ENCODE measurements around the gene DHX29. TPM values are rescaled to one million over a fixed set of nuclear protein-coding genes. Genes with fewer than 3 reads are reported as not detected.

The DHX29 gene
- polyA plus RNA-seq, 1 donor (not counting 4 experiments of a cell fraction or from before 2014, with no cell fraction given), result 18.8 TPM

DNA sequence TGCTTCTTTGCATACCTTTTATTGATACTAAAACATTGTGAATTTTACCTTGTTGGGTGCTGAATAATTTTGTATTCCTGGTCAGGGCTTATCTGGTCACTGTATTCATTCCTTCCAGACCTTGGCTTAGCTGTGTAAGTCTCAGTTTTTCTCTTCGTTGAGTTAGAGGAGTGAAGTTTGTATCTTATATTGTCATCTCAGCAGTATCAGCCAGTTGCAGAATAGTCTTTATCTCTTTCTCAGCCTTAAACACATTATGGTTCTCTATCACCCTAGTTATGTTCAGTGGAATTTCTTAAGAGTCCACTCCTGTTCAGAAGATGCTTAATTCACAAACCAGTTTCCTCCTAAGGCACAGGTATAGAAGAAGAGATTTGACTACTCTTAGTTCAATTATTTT lies 25.5 kb upstream of the DHX29 start:
- DNase-seq (ENCODE audit: low read depth, low spot score), result no peak
- H3K4me2 ChIP-seq (ENCODE audit: control insufficient read depth, extremely low read depth, insufficient read depth, low read depth, low read length), result no peak overlapping the region
- no peak overlapping the region for H2AFZ ChIP-seq (ENCODE audit: control insufficient read depth, low read length)
- no peaks in the 10 kb centered on the region for H3K4me1 ChIP-seq (ENCODE audit: control insufficient read depth, extremely low read depth, insufficient read depth, low read length)
- H4K20me1 ChIP-seq (ENCODE audit: control insufficient read depth, extremely low read depth, insufficient read depth, low read length), result no peaks in the 10 kb centered on the region
- H3K36me3 ChIP-seq (ENCODE audit: control insufficient read depth in 2 of 2, extremely low read depth in 1 of 2, insufficient read depth in 2 of 2, low read length in 2 of 2), result peaks cover 7 to 18% of the 10 kb centered on the region in 2 experiments
- H3K27me3 ChIP-seq (ENCODE audit: control insufficient read depth, extremely low read depth, insufficient read depth, low read length), result no peaks in the 10 kb centered on the region
- TF ChIP-seq, protein P1, sequence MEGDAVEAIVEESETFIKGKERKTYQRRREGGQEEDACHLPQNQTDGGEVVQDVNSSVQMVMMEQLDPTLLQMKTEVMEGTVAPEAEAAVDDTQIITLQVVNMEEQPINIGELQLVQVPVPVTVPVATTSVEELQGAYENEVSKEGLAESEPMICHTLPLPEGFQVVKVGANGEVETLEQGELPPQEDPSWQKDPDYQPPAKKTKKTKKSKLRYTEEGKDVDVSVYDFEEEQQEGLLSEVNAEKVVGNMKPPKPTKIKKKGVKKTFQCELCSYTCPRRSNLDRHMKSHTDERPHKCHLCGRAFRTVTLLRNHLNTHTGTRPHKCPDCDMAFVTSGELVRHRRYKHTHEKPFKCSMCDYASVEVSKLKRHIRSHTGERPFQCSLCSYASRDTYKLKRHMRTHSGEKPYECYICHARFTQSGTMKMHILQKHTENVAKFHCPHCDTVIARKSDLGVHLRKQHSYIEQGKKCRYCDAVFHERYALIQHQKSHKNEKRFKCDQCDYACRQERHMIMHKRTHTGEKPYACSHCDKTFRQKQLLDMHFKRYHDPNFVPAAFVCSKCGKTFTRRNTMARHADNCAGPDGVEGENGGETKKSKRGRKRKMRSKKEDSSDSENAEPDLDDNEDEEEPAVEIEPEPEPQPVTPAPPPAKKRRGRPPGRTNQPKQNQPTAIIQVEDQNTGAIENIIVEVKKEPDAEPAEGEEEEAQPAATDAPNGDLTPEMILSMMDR (optimal IDR thresholded peaks at IDR 0.05 in 1 of 3, IDR thresholded peaks at IDR 0.05 in 1 of 3, conservative IDR thresholded peaks at IDR 0.05 in 1 of 3; ENCODE audit: extremely low read depth in 1 of 3, insufficient read depth in 2 of 3, low read length in 3 of 3), result no peak
- no peak for TF ChIP-seq EZH2 (IDR thresholded peaks at IDR 0.05; ENCODE audit: low read length)
- no peaks in the 10 kb centered on the region for H3K9me3 ChIP-seq (ENCODE audit: control insufficient read depth, low read depth, low read length)
- H3K9me1 ChIP-seq (ENCODE audit: control insufficient read depth, extremely low read depth, insufficient read depth, low read length), result no peaks in the 10 kb centered on the region
- no peak overlapping the region for H3K4me3 ChIP-seq (ENCODE audit: control insufficient read depth in 2 of 3, extremely low read depth in 1 of 3, insufficient read depth in 2 of 3, low read depth in 1 of 3, low read length in 3 of 3)
- H3K27ac ChIP-seq (ENCODE audit: control insufficient read depth, insufficient read depth, low read length), result no peak overlapping the region
- peaks cover 35% of the 10 kb centered on the region for H3K79me2 ChIP-seq (ENCODE audit: control insufficient read depth, insufficient read depth, low read length)
- no peak overlapping the region for H3K9ac ChIP-seq (ENCODE audit: control insufficient read depth, extremely low read depth, insufficient read depth, low read length)
- no peak for FAIRE-seq
- dilution Hi-C loops (cut with MboI; ENCODE audit: extremely low pct_ligation_motif_present, low sequenced_read_pairs), result no loop called here

DNA sequence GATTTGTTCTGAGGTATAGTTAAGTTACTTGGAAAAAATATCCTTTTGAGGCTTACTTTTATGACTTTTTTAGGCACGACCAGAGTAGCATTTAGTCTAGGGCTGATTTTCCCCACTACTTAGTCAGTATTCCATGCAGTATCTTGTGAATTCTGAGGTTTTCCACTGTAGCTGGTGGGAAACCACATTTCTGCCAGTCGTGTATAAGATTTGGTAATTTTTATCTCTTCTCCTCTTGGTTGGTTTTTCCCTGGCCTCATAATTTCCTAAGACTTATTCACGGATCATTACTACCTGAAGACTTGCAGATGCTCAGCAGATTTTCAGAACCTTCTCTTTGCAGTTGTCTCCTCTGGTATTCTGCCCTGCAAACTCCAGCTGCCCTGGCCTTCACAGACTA lies 23.8 kb upstream of the DHX29 start:
- TF ChIP-seq, protein P1 (optimal IDR thresholded peaks at IDR 0.05 in 1 of 3, IDR thresholded peaks at IDR 0.05 in 1 of 3, conservative IDR thresholded peaks at IDR 0.05 in 1 of 3; ENCODE audit: extremely low read depth in 1 of 3, insufficient read depth in 2 of 3, low read length in 3 of 3), result no peak
- TF ChIP-seq EZH2 (IDR thresholded peaks at IDR 0.05; ENCODE audit: low read length), result no peak
- dilution Hi-C loops (cut with MboI; ENCODE audit: extremely low pct_ligation_motif_present, low sequenced_read_pairs), result no loop called here

More for the DNA sequence above, 23.8 kb upstream of the DHX29 start:
- FAIRE-seq, result no peak
- H3K27me3 ChIP-seq (ENCODE audit: control insufficient read depth, extremely low read depth, insufficient read depth, low read length), result no peaks in the 10 kb centered on the region
- no peak overlapping the region for H2AFZ ChIP-seq (ENCODE audit: control insufficient read depth, low read length)
- peaks cover 8 to 13% of the 10 kb centered on the region in 2 experiments for H3K36me3 ChIP-seq (ENCODE audit: control insufficient read depth in 2 of 2, extremely low read depth in 1 of 2, insufficient read depth in 2 of 2, low read length in 2 of 2)
- no peaks in the 10 kb centered on the region for H3K4me1 ChIP-seq (ENCODE audit: control insufficient read depth, extremely low read depth, insufficient read depth, low read length)
- H3K4me2 ChIP-seq (ENCODE audit: control insufficient read depth, extremely low read depth, insufficient read depth, low read depth, low read length), result no peak overlapping the region
- H3K27ac ChIP-seq (ENCODE audit: control insufficient read depth, insufficient read depth, low read length), result no peak overlapping the region
- H4K20me1 ChIP-seq (ENCODE audit: control insufficient read depth, extremely low read depth, insufficient read depth, low read length), result no peaks in the 10 kb centered on the region
- no peak for DNase-seq (ENCODE audit: low read depth, low spot score)
- H3K9ac ChIP-seq (ENCODE audit: control insufficient read depth, extremely low read depth, insufficient read depth, low read length), result no peak overlapping the region
- no peak overlapping the region for H3K4me3 ChIP-seq (ENCODE audit: control insufficient read depth in 2 of 3, extremely low read depth in 1 of 3, insufficient read depth in 2 of 3, low read depth in 1 of 3, low read length in 3 of 3)
- peaks cover 28% of the 10 kb centered on the region for H3K79me2 ChIP-seq (ENCODE audit: control insufficient read depth, insufficient read depth, low read length)
- H3K9me3 ChIP-seq (ENCODE audit: control insufficient read depth, low read depth, low read length), result no peaks in the 10 kb centered on the region
- H3K9me1 ChIP-seq (ENCODE audit: control insufficient read depth, extremely low read depth, insufficient read depth, low read length), result no peaks in the 10 kb centered on the region
